Medulla oblongata (tissue), 1 donor: ENCODE data around the gene KHDRBS1.
"Not testable (repeated sequence)": the region's sequence is repeated elsewhere in the genome, so short reads cannot be mapped to it uniquely, and the experiment has no call there.

Experiments
- DNase-seq: peaks from one replicate; pipeline ENCODE4 v3.0.0-alpha.2; 2015; ENCODE audit errors: extremely low spot score

The KHDRBS1 gene

DNA sequence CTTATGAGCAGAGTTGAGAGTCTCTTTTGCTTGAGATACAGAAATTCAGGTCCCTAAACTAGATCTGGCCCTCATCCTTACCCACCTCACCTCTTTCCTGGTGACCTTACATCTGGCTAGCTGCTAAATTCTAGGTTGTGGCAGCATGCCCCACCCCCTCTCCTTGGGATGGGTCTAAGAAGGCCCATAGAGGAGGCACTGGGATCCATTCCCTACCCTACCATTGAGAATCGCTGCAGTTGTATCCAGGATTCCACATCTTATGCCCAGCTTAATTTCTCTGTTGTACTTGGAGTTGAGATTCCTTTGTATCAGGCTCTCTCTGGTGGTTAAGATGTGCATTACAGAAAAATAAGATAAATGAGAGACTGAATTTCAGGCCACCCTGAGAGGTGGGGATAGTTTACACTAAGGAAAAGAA is 49.6 kb downstream of the KHDRBS1 start:
- DNase-seq: peak; percentile 87

DNA sequence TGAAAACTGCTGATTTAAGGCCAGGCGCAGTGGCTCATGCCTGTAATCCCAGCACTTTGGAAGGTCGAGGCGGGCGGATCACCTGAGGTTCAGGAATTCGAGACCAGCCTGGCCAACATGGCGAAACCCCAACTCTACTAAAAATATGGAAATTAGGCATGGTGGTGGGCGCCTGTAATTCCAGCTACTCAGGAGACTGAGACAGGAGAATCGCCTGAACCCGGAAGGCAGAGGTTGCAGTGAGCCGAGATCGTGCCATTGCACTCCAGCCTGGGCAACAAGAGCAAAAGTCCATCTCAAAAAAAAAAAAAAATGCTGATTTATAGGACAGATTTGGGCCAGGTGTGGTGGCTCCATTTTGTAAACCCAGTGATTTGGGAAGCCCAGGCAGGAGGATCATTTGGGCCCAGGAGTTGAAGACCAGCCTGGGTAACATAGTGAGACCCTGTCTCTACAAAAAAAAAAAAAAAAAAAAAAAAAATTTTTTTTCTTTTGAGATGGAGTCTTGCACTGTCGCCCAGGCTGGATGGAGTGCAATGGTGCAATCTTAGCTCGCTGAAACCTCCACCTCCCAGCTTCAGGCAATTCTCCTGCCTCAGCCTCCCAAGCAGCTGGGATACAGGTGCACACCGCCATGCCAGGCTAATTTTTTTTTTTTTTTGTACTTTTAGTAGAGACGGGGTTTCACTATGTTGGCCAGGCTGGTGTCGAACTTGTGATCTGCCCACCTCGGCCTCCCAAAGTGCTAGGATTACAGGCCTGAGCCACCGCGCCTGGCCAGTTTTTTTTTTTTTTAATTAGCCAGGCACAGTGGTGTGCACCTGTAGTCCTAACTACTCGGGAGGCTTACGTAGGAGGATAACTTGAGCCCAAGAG is 52.2 kb downstream of the KHDRBS1 start:
- DNase-seq: not testable (repeated sequence)

DNA sequence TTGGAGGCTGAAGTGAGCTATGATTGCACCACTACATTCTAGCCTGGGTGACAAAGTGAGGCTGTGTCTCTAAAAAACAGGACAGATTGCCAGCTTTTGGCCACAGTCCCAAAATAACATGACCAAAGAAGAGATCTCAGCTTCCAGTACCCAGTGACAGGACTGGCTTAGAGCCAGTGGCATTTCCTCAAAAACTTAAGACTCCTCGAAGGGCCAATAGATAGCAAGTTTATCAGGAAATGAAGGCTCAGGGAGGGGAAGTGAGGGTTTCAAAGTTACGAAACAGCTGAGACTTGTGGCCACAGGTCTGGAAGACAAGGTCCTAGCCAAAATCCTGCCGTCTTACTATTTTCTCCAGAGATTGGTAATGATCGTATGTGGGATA is 52.8 kb downstream of the KHDRBS1 start:
- peak; percentile 93 for DNase-seq

DNA sequence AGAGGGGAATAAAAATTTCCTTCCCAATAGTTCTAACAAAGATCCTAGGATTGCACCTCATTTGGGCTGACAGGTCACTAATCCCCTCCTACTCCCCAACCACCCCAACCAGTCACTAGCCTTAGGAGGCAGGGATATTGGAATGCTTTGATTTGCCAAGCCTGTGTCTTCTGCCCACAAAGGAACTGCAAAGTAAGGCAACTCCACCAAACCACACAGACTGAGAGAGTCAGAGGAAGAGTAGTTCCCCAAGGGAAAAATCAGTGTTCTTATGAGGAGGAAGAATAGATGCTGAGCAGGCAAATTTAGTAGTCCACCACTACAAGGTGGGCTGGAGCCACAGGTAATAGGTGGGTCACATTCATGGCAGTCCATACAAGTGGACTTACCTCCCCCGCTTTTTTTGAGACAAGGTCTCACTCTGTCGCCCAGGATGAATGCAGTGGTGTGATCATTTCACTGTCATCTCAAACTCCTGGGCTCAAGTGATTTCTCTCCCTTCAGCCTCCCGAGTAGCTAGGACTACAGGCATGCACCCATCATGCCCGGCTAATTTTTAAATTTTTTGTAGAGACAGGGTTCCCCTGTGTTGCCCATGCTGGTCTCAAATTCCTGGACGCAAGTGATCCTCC is 55.4 kb downstream of the KHDRBS1 start:
- DNase-seq: no peak

DNA sequence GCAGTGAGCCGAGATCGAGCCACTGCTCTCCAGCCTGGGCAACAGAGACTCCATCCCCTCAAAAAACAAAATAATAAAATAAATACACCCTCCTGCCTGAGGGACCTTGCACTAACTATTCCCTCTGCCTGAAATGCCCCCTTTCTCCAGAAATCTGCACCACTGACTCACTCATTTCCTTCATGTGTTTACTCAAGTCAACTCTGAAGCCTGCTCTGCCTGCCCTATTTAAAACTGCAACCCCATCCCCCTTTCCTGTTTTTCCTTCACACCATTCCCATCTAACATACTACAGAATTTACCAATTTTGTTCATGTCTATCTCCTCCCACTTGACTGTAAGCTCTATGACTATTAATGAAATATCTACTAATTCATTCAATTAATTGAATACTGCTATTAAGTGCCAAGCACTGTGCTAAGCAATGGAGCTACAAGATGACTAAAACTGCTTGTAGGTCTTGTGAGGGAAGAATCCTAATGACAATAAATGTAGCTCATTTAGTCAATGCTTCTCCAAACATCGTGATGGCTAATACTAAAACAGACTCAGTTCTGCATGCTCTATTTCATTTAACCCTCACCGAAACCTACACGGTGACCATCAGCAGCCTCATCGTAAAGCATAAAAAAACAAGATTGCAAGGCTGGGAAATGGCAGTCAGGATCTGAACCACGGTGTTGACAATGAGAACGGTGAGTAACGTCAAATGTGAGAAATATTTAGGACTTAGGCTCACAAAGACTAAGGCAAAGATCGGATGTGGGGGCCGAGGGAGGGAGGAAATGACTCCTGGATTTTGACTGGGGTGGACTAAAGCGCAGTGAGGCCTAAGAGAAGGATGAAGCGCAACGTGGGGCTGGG is 58.3 kb downstream of the KHDRBS1 start:
- no peak for DNase-seq

DNA sequence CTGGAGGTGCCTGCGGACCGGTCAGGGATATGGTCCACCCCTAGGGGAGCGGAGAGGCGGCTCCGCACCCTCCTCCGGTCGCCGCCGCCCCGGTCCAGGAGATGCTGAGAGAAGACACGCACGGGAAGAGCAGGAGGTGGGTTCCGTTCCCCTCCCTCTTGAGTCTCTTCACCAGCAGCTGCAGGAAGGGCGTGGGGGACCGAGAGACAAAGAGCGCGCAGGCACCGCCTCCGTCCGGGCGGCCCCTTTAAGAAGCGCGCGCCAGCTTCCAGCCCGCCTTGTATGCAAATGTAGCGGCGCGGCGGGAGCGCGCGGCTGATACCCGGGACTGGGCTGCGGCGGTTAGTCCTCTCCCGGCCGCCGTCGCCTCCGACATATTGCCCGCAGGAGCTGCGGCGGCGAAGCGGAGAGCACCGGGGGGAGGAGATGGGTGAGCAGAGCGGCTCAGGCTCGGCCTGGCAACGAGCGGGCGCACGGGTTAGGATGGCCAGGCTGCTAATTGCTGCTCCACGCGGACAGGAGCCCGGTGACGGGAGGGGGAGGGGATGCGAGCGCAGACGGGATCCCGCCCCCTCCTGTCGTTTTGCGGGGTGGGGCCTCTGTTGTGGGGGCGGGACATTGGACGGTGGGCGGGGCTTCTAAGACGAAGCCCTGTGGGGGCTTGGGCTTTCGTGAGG is 59.1 kb downstream of the KHDRBS1 start, which contains the start of gene TMEM39B:
Gene TMEM39B (plus strand): TSS at position 318 of the 677 bp plus-strand sequence. CDS start 109 bp downstream, at position 427.
- DNase-seq: peak; percentile 96

DNA sequence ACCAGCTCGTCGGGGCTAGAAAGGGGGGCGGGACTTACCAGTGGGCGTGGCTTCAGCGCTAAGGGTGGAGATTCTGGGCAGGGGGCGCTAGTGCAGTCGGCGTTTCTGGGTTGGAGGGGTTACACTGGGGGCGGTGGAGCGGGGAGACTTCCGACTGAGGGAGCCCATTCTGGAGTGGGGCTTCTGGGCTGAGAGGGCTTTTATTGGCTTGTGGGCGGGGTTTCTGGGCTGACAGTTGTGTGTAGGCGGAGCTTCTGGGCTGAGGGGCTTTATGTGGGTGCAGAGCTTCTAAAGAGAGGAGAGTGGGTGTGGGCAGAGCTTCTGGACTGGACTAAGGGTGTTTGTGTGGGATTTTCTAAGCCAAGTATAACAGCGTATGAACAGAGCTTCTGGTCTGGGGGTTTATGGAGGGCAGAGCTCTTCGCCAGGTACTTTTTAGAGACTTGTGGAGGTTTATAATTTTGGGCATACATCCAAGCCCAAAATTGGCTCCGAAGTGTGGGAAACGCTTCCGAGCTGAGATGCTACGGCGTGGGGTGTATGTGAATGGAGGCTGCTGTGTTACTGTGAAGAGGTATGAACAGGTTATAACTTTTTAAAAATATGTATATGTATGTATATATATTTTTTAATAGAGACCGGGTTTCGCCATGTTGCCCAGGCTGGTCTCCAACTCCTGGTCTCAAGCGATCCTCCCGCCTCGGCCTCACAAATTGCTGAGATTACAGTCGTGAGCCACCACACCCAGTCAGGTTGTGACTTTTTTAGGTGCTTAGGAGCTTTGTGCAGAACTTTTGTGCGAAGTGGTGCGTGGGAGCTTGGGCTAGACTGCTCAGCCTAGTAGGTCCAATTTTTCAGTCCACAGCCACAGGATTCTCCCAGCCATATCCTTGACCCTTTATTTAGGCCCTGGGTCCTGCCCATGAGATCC is 59.9 kb downstream of the KHDRBS1 start:
- peak; percentile 94 for DNase-seq

DNA sequence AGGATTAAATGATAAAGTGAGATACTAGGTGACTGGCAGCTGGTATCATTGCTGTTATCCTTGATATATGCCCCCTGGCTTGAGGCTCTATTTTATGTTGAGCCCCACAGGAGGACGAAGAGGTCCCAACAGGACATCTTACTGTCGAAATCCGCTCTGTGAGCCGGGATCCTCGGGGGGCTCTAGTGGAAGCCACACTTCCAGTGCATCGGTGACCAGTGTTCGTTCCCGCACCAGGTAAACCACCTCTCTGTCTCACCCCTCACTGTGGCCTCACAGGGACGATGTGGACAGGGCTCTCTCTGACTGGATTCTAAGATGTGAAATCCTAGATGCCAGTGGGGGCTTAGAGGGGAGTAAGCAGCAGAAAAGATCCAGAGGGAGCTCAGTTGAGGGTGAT is 61.2 kb downstream of the KHDRBS1 start:
- no peak for DNase-seq

DNA sequence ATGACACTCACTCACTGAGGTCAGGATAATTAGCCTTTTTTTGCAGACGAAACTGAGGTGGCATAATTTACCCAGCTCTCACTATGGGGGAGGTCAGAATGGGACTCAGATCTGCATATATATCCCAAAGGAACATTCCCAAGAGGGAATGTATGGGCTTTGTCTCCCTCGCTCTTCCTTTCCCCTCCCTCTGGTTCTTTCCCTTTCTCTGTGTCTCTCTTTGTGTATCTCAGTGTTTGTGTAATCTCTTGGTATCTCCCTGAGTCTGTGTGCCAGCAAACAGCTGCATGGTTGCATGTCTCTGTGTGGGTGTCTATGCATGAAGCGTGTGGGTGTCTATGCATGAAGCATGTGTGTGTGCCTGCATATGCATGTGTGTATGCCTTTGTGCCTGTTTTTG is 63.8 kb downstream of the KHDRBS1 start:
- peak; percentile 45 for DNase-seq

DNA sequence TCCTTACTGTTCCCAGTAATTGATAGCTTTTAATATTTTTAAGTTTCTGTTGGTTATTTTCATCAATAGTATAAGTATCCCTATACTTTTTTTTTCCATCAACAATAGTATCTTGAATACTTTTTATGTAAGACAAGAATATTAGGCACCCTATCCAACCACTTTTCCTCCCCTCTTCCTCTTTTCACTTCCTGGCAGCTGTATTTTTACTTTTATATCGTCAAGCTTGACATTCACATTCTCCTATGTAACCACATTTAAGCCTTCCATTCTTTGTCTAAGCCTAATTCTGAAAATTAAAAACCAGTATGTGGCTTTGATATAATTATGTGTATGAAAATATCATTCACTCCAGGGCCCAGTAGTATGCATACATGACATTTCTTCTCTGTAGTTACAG is 68.4 kb downstream of the KHDRBS1 start:
- DNase-seq: no peak

DNA sequence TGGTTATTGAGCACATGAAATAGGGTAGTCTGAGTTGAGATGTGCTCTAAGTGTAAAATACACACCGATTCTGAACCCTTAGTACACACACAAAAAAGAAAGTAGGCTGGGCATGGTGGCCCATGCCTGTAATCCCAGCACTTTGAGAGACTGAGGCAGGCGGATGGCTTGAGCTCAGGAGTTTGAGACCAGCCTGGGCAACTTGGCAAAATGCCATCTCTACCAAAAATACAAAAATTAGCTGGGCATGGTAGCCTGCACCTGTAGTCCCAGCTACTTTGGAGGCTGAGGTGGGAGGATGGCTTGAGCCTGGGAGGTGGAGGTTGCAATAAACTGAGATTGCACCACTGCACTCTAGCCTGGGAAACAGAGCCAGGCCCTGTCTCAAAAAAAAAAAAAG is 72.7 kb downstream of the KHDRBS1 start:
- not testable (repeated sequence) for DNase-seq

DNA sequence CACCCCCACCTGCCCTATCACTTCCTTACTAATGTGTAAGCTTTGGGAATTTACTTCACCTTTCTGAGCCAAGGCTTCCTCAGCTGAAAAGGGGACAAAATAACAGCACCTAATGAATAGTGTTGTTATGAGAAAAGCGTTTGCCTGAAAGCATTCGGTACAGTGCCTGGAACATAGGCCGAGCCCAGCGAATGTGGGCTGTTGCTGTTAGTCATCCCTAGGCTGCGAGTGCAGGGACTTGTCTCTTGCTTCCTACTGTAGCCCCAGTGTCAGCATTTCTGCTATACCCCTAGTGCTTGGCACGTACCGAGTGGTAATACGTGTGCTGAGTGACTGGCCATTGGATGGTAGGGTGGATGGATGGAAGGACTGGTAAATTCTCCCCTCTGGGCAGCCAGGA is 77.5 kb downstream of the KHDRBS1 start:
- DNase-seq: no peak

DNA sequence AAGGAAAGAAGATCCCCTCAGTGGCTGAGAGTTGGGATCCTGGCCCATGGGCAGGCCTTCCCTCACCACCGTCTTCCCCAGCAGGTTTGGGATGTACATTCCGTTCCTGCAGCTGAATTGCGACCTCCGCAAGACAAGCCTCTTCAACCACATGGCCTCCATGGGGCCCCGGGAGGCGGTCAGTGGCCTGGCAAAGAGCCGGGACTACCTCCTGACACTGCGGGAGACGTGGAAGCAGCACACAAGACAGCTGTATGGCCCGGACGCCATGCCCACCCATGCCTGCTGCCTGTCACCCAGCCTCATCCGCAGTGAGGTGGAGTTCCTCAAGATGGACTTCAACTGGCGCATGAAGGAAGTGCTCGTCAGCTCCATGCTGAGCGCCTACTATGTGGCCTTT is 77.9 kb downstream of the KHDRBS1 start:
- no peak for DNase-seq
